Ovary (tissue), 10 donors: ENCODE data around the gene PHPT1. TPM values are rescaled to one million over a fixed set of nuclear protein-coding genes. Genes with fewer than 3 reads are reported as not detected.
"Not testable (repeated sequence)": the region's sequence is repeated elsewhere in the genome, so short reads cannot be mapped to it uniquely, and the experiment has no call there.

Experiments used
- DNase-seq, 5 donors: peaks; one replicate each; pipeline ENCODE4 v3.0.0-alpha.2; 2019 to 2020
- H3K27ac ChIP-seq, 2 donors: fragments of 200-600 bp; one replicate each; pipeline versions ENCODE4 v1.5.1 to v1.8.0; 2019 to 2022
- H3K27me3 ChIP-seq: fragments of 200-600 bp; one replicate; pipeline ENCODE4 v1.8.0; 2022
- H3K36me3 ChIP-seq: fragments of 200-600 bp; sonication (generic); one replicate; pipeline ENCODE4 v1.5.1; 2019
- H3K4me1 ChIP-seq: one replicate; pipeline ENCODE4 v1.8.1; 2013; ENCODE audit warnings: mild to moderate bottlenecking, moderate library complexity; ENCODE audit not compliant: insufficient read depth
- H3K4me3 ChIP-seq: fragments of 200-600 bp; sonication (generic); one replicate; pipeline ENCODE4 v1.5.1; 2017
- H3K9me3 ChIP-seq, 2 donors: fragments of 200-600 bp in 1 of 2; sonication (generic) in 1 of 2; one replicate each; pipeline versions ENCODE4 v1.5.1 to v1.8.1; 2013 to 2019; ENCODE audit warnings: mild to moderate bottlenecking in 1 of 2, moderate library complexity in 1 of 2
- CTCF ChIP-seq, 3 donors: fragments of 450-650 bp in 2 of 3; fragments of 200-600 bp in 1 of 3; IDR thresholded peaks; one replicate each; pipeline versions ENCODE4 v1.5.1 to v1.8.0; 2016 to 2022; ENCODE audit warnings: antibody characterized with exemption in 3 of 3, mild to moderate bottlenecking in 1 of 3
- EP300 ChIP-seq: sonication (generic); formaldehyde crosslinking; IDR thresholded peaks from one replicate; pipeline ENCODE4 v1.6.1; 2017; ENCODE audit warnings: antibody characterized with exemption
- POLR2A ChIP-seq: fragments of 450-650 bp; IDR thresholded peaks from one replicate; pipeline ENCODE4 v1.6.1; 2017; ENCODE audit warnings: antibody characterized with exemption, mild to moderate bottlenecking, moderate library complexity
- WGBS, 3 donors: extraction: QIAGEN DNeasy Blood & Tissue Kit in 1 of 3; methylation state at CpG; one replicate each; pipeline versions ENCODE4 v1.1.5 to v1.1.7; 2013 to 2017; 5-methylcytosine and 5-hydroxymethylcytosine counted together
- intact Hi-C, 4 donors: fragments of 100-400 bp; cut with DNase I; formaldehyde crosslinking; loops; one replicate each; pipeline versions ENCODE4 v1.11.0 to v1.15.1; 2022 to 2023
- long read RNA-seq, 3 donors: library from polyadenylated mRNA in 2 of 3; unstranded in 2 of 3; transcript quantifications; one replicate each; pipeline ENCODE4 v2.0.0 and lab custom pipeline, GENCODE V29; 2021 to 2026
- polyA plus RNA-seq, 2 donors: library from polyadenylated mRNA; stranded (reverse); fragments of 200-250 nt in 1 of 2; fragments of 350-450 nt in 1 of 2; fragmentation: Illumina TruSeq in 1 of 2; extraction: RNeasy Lipid Tissue Mini Kit (QIAGEN cat#74804) in 1 of 2; gene quantifications; one replicate each; pipeline ENCODE4 v1.2.3, GENCODE V29; 2013 to 2014
- total RNA-seq, 7 donors: library from RNA; depleted of rRNA in 2 of 7; stranded (reverse); fragments of >200 nt in 2 of 7; fragmentation: NEBNext Ultra II Directional in 3 of 7; extraction: Animal tissue kit (Norgen Biotek cat#: 25700) in 3 of 7; gene quantifications; one replicate each; pipeline versions ENCODE4 v1.1.0 to v1.2.4, GENCODE V29; 2016 to 2023
- donor health status: DM: no; HTN: no; CAD: no; lungs with moderate emphysema.
- donor health status: DM: no; HTN: no; CAD: no.
- donor health status: Bipolar disorder and iron deficiency.
- donor health status: DM: yes; HTN: yes; CAD: no.
- donor health status: DM: no; HTN: no; CAD: no.
- donor health status: DM: yes; HTN: yes; CAD: no.

PHPT1 gene
- 100 to 1,000 TPM in 2 of 7 donors, 10 to 100 TPM in 5; 39.2 to 132 (median 86.9) TPM for total RNA-seq
- polyA plus RNA-seq, result 10 to 100 TPM; 18.1 to 57.6 TPM
- long read RNA-seq, donor 1, transcript PHPT1-204 (2 exons, 627 nt), result minor isoform, 6 of 26 reads
- long read RNA-seq, donor 1, transcript PHPT1-201 (3 exons, 890 nt), result major isoform, 13 of 26 reads
- long read RNA-seq, donor 1, partial matches to known transcripts, result 2 of 26 reads
- long read RNA-seq, donor 1, other reads (novel, unspliced or antisense), result 4 of 26 reads
- long read RNA-seq, donor 2, transcript PHPT1-205 (3 exons, 1,316 nt), result minor isoform, 5 of 179 reads
- long read RNA-seq, donor 2, transcript PHPT1-206 (4 exons, 618 nt), result minor isoform, 6 of 179 reads
- long read RNA-seq, donor 2, transcript PHPT1-201 (3 exons, 890 nt), result major isoform, 150 of 179 reads
- long read RNA-seq, donor 2, transcript PHPT1-204 (2 exons, 627 nt), result minor isoform, 12 of 179 reads
- long read RNA-seq, donor 2, partial matches to known transcripts, result 5 of 179 reads
- long read RNA-seq, donor 2, other reads (novel, unspliced or antisense), result 0 of 179 reads
- long read RNA-seq, donor 3, transcript PHPT1-201 (3 exons, 890 nt), result major isoform, 91 of 120 reads
- long read RNA-seq, donor 3, transcript PHPT1-204 (2 exons, 627 nt), result minor isoform, 11 of 120 reads
- long read RNA-seq, donor 3, transcript PHPT1-205 (3 exons, 1,316 nt), result minor isoform, 7 of 120 reads
- long read RNA-seq, donor 3, partial matches to known transcripts, result 3 of 120 reads
- long read RNA-seq, donor 3, other reads (novel, unspliced or antisense), result 7 of 120 reads

- peaks cover 13% of the 10 kb centered on the region for H3K4me1 ChIP-seq
- H3K36me3 ChIP-seq, result no peaks in the 10 kb centered on the region
- peak within 1 kb of the TSS; percentile 51 for H3K4me3 ChIP-seq
- peak; percentile 74 for TF ChIP-seq POLR2A
- TF ChIP-seq CTCF (IDR thresholded peaks at IDR 0.05), result no peak
- peaks cover 14% of the 10 kb centered on the region for H3K27me3 ChIP-seq
- WGBS, 3 donors, result 0% methylated on average over 47 to 77 of the region's 77 CpGs
- H3K9me3 ChIP-seq, result no peaks in the 10 kb centered on the region
- H3K27ac ChIP-seq, result peak within 1 kb of the TSS; percentile 33 to 86
- intact Hi-C loops, result loop anchor here in 1 of 4 donors (5.0 to 10.0 kb wide), 3 partner anchors 54 to 183 kb away; partner anchors contain the start of genes C8G, CCDC183, FBXW5 and FUT7
- peak; percentile 98 to 99 (median 99) for DNase-seq
Observed at GRCh38 chr9:136849038-136849959, at the start of gene PHPT1. Gene PHPT1 (plus strand): TSS chr9:136849409. CDS start chr9:136849431, 22 bp downstream.

- Histone ChIP-seq H3K4me3 (peak overlapping the region; percentile 35), H3K36me3 (no peaks in the 10 kb centered on the region), H3K27me3 (no peaks in the 10 kb centered on the region), H3K9me3 (no peaks in the 10 kb centered on the region), H3K4me1 (peaks cover 19% of the 10 kb centered on the region), H3K27ac (no peak overlapping the region)
- intact Hi-C loops, result loop anchor here in 1 of 4 donors (10.0 kb wide), 1 partner anchor 45 kb away; the partner anchor contains the start of genes AJM1 and PHPT1
- DNase-seq, result peak; percentile 84 to 92 (median 90)
- 0 to 2% (median 1%) methylated on average over 24 to 63 of the region's 63 CpGs for WGBS, 3 donors
- TF ChIP-seq POLR2A (no peak), CTCF (IDR thresholded peaks at IDR 0.05) (no peak), EP300 (no peak)
Observed at GRCh38 chr9:136799854-136800657, 49.2 kb upstream of the PHPT1 start.

- Histone ChIP-seq H3K4me1 (peaks cover 14% of the 10 kb centered on the region), H3K4me3 (no peak overlapping the region), H3K9me3 (no peaks in the 10 kb centered on the region), H3K36me3 (no peaks in the 10 kb centered on the region), H3K27me3 (no peaks in the 10 kb centered on the region), H3K27ac (no peak overlapping the region)
- 77 to 82% (median 79%) methylated on average over 6 of the region's 6 CpGs for WGBS, 3 donors
- peak in 1 of 5 donors; percentile 33 for DNase-seq
- TF ChIP-seq POLR2A (no peak), CTCF (IDR thresholded peaks at IDR 0.05) (no peak), EP300 (no peak)
- intact Hi-C loops, result no loop called here
Observed at GRCh38 chr9:136802321-136802720, 46.9 kb upstream of the PHPT1 start.

GRCh38 chr9:136803009-136803550 is 46.1 kb upstream of the PHPT1 start:
- peak in 3 of 5 donors; percentile 10 to 40 (median 30) for DNase-seq
- H3K36me3 ChIP-seq, intact Hi-C loops, H3K27me3 ChIP-seq, H3K9me3 ChIP-seq, H3K27ac ChIP-seq, H3K4me3 ChIP-seq: not testable (repeated sequence)
- H3K4me1 ChIP-seq, result peaks cover 11% of the 10 kb centered on the region
- WGBS, 3 donors, result 78 to 98% methylated on average over 5 to 8 of the region's 9 CpGs; no CpG with 5 or more reads in 1 of the 3 donors
